ENCODE results near the gene SYCE3.
"Not testable (repeated sequence)": the region's sequence is repeated elsewhere in the genome, so short reads cannot be mapped to it uniquely, and the experiment has no call there.

SYCE3 gene

GRCh38 chr22:50546326-50547262, 16.1 kb downstream of the SYCE3 start:
- Histone ChIP-seq H3K4me3 (ENCODE audit: low read length) (no peak overlapping the region), H3K4me1 (ENCODE audit: insufficient read depth, low read length) (no peaks in the 10 kb centered on the region), H3K27me3 (ENCODE audit: insufficient read depth, low read length) (peaks cover 16% of the 10 kb centered on the region)

GRCh38 chr22:50545522-50546325, 17.0 kb downstream of the SYCE3 start, which contains the start of gene KLHDC7B:
Gene KLHDC7B (plus strand): TSS chr22:50545899. CDS start chr22:50546244, 345 bp downstream.
- Histone ChIP-seq H3K9me3 (ENCODE audit: low read length) (no peaks in the 10 kb centered on the region), H3K4me1 (ENCODE audit: insufficient read depth, low read length) (no peaks in the 10 kb centered on the region), H2AFZ (ENCODE audit: low read depth, low read length) (no peak within 1 kb of the TSS), H3K27me3 (ENCODE audit: insufficient read depth, low read length) (peaks cover 11% of the 10 kb centered on the region), H3K4me3 (ENCODE audit: low read length) (no peak within 1 kb of the TSS), H3K36me3 (ENCODE audit: insufficient read depth, low read length) (no peaks in the 10 kb centered on the region)

More at GRCh38 chr22:50546326-50547262, 16.1 kb downstream of the SYCE3 start:
- no peak overlapping the region for H2AFZ ChIP-seq (ENCODE audit: low read depth, low read length)
- H3K36me3 ChIP-seq (ENCODE audit: insufficient read depth, low read length): no peaks in the 10 kb centered on the region
- no peaks in the 10 kb centered on the region for H3K9me3 ChIP-seq (ENCODE audit: low read length)

GRCh38 chr22:50544746-50545253, 17.9 kb downstream of the SYCE3 start:
- Histone ChIP-seq H3K4me3 (ENCODE audit: low read length) (no peak overlapping the region), H3K27me3 (ENCODE audit: insufficient read depth, low read length) (peaks cover 5% of the 10 kb centered on the region), H2AFZ (ENCODE audit: low read depth, low read length) (no peak overlapping the region), H3K36me3 (ENCODE audit: insufficient read depth, low read length) (no peaks in the 10 kb centered on the region), H3K9me3 (ENCODE audit: low read length) (no peaks in the 10 kb centered on the region), H3K4me1 (ENCODE audit: insufficient read depth, low read length) (no peaks in the 10 kb centered on the region)

GRCh38 chr22:50544078-50544745, 18.5 kb downstream of the SYCE3 start:
- H3K27me3 ChIP-seq (ENCODE audit: insufficient read depth, low read length): peaks cover 5% of the 10 kb centered on the region

GRCh38 chr22:50542416-50542927, 20.2 kb downstream of the SYCE3 start:
- H3K4me1 ChIP-seq (ENCODE audit: insufficient read depth, low read length): no peaks in the 10 kb centered on the region
- H3K9me3 ChIP-seq (ENCODE audit: low read length): no peaks in the 10 kb centered on the region
- H3K4me3 ChIP-seq (ENCODE audit: low read length): no peak overlapping the region
- H3K36me3 ChIP-seq (ENCODE audit: insufficient read depth, low read length): no peaks in the 10 kb centered on the region
- H3K27me3 ChIP-seq (ENCODE audit: insufficient read depth, low read length): peaks cover 5% of the 10 kb centered on the region
- H2AFZ ChIP-seq (ENCODE audit: low read depth, low read length): no peak overlapping the region

More at GRCh38 chr22:50544078-50544745, 18.5 kb downstream of the SYCE3 start:
- Histone ChIP-seq H2AFZ (ENCODE audit: low read depth, low read length) (no peak overlapping the region), H3K4me3 (ENCODE audit: low read length) (no peak overlapping the region), H3K36me3 (ENCODE audit: insufficient read depth, low read length) (no peaks in the 10 kb centered on the region), H3K4me1 (ENCODE audit: insufficient read depth, low read length) (no peaks in the 10 kb centered on the region), H3K9me3 (ENCODE audit: low read length) (no peaks in the 10 kb centered on the region)

- not testable (repeated sequence) for H3K4me3 ChIP-seq (ENCODE audit: low read length); H3K9me3 ChIP-seq (ENCODE audit: low read length); H3K4me1 ChIP-seq (ENCODE audit: insufficient read depth, low read length); H2AFZ ChIP-seq (ENCODE audit: low read depth, low read length); H3K36me3 ChIP-seq (ENCODE audit: insufficient read depth, low read length); H3K27me3 ChIP-seq (ENCODE audit: insufficient read depth, low read length)
These were observed 21.1 kb downstream of the SYCE3 start for GRCh38 chr22:50541667-50542026.

- no peaks in the 10 kb centered on the region for H3K9me3 ChIP-seq (ENCODE audit: low read length)
- H3K4me3 ChIP-seq (ENCODE audit: low read length): no peak overlapping the region
- no peak overlapping the region for H2AFZ ChIP-seq (ENCODE audit: low read depth, low read length)
- no peaks in the 10 kb centered on the region for H3K4me1 ChIP-seq (ENCODE audit: insufficient read depth, low read length)
- H3K27me3 ChIP-seq (ENCODE audit: insufficient read depth, low read length): peaks cover 5% of the 10 kb centered on the region
- H3K36me3 ChIP-seq (ENCODE audit: insufficient read depth, low read length): no peaks in the 10 kb centered on the region
These were observed 22.3 kb downstream of the SYCE3 start for GRCh38 chr22:50540381-50540780.

GRCh38 chr22:50537765-50538164, 25.0 kb downstream of the SYCE3 start:
- Histone ChIP-seq H3K9me3 (ENCODE audit: low read length) (no peaks in the 10 kb centered on the region), H3K4me1 (ENCODE audit: insufficient read depth, low read length) (peaks cover 2% of the 10 kb centered on the region), H3K4me3 (ENCODE audit: low read length) (no peak overlapping the region), H3K27me3 (ENCODE audit: insufficient read depth, low read length) (no peaks in the 10 kb centered on the region), H3K36me3 (ENCODE audit: insufficient read depth, low read length) (no peaks in the 10 kb centered on the region), H2AFZ (ENCODE audit: low read depth, low read length) (no peak overlapping the region)

GRCh38 chr22:50536226-50536625, 26.5 kb downstream of the SYCE3 start:
- H3K4me3 ChIP-seq (ENCODE audit: low read length): no peak overlapping the region
- no peaks in the 10 kb centered on the region for H3K36me3 ChIP-seq (ENCODE audit: insufficient read depth, low read length)
- H3K4me1 ChIP-seq (ENCODE audit: insufficient read depth, low read length): peaks cover 9% of the 10 kb centered on the region
- H2AFZ ChIP-seq (ENCODE audit: low read depth, low read length): no peak overlapping the region
- peaks cover 3% of the 10 kb centered on the region for H3K27me3 ChIP-seq (ENCODE audit: insufficient read depth, low read length)
- no peaks in the 10 kb centered on the region for H3K9me3 ChIP-seq (ENCODE audit: low read length)

GRCh38 chr22:50535113-50535512, 27.6 kb downstream of the SYCE3 start:
- Histone ChIP-seq H3K27me3 (ENCODE audit: insufficient read depth, low read length) (peaks cover 7% of the 10 kb centered on the region), H3K4me3 (ENCODE audit: low read length) (no peak overlapping the region), H3K4me1 (ENCODE audit: insufficient read depth, low read length) (peaks cover 9% of the 10 kb centered on the region), H3K9me3 (ENCODE audit: low read length) (peaks cover 7% of the 10 kb centered on the region), H2AFZ (ENCODE audit: low read depth, low read length) (no peak overlapping the region), H3K36me3 (ENCODE audit: insufficient read depth, low read length) (no peaks in the 10 kb centered on the region)

- not testable (repeated sequence) for H3K27me3 ChIP-seq (ENCODE audit: insufficient read depth, low read length); H3K4me1 ChIP-seq (ENCODE audit: insufficient read depth, low read length)
These were observed 28.6 kb downstream of the SYCE3 start for GRCh38 chr22:50533856-50534711.

More at GRCh38 chr22:50533856-50534711, 28.6 kb downstream of the SYCE3 start:
- H3K4me3 ChIP-seq (ENCODE audit: low read length); H3K36me3 ChIP-seq (ENCODE audit: insufficient read depth, low read length); H2AFZ ChIP-seq (ENCODE audit: low read depth, low read length): not testable (repeated sequence)
- peaks cover 14% of the 10 kb centered on the region for H3K9me3 ChIP-seq (ENCODE audit: low read length)
